Left ventricle myocardium superior (tissue), 1 donor: ENCODE results near the gene ZNF615. TPM values are rescaled to one million over a fixed set of nuclear protein-coding genes. Genes with fewer than 3 reads are reported as not detected.

Experiments used
- total RNA-seq: library from RNA; stranded (reverse); fragmentation: NEBNext Ultra II Directional; extraction: Animal tissue kit (Norgen Biotek cat#: 25700); gene quantifications from one replicate; pipeline ENCODE4 v1.2.1, GENCODE V29; 2021
- donor health status: DM: no; HTN: yes; CAD: no; lungs with severe emphysema.

Gene ZNF615
- total RNA-seq, 1 donor from 2014 or later = 12.2 TPM

Other genes with a start within 250 kb of the ZNF615 start
- 1.0 TPM for gene FPR2, start 247.0 kb downstream of the ZNF615 start, total RNA-seq
- 5.0 TPM for gene FPR3, start 213.1 kb downstream of the ZNF615 start, total RNA-seq
- 7.5 TPM for gene ZNF577, start 120.3 kb downstream of the ZNF615 start, total RNA-seq
- gene ZNF649, start 103.2 kb downstream of the ZNF615 start, total RNA-seq = 8.1 TPM
- gene ZNF613, start 80.7 kb downstream of the ZNF615 start, total RNA-seq = 4.2 TPM
- 9.1 TPM for gene ZNF350, start 21.4 kb downstream of the ZNF615 start, total RNA-seq
- gene ZNF614, start 20.2 kb upstream of the ZNF615 start, total RNA-seq = 5.1 TPM
- 8.4 TPM for gene ZNF432, start 40.6 kb upstream of the ZNF615 start, total RNA-seq
- gene ZNF841, start 87.6 kb upstream of the ZNF615 start, total RNA-seq = 8.0 TPM
- gene ZNF616, start 131.7 kb upstream of the ZNF615 start, total RNA-seq = 5.5 TPM
- 6.6 TPM for gene ZNF836, start 163.4 kb upstream of the ZNF615 start, total RNA-seq
- 372 TPM for gene PPP2R1A, start 181.8 kb upstream of the ZNF615 start, total RNA-seq